ENCODE measurements around the gene BTBD2.

DNA sequence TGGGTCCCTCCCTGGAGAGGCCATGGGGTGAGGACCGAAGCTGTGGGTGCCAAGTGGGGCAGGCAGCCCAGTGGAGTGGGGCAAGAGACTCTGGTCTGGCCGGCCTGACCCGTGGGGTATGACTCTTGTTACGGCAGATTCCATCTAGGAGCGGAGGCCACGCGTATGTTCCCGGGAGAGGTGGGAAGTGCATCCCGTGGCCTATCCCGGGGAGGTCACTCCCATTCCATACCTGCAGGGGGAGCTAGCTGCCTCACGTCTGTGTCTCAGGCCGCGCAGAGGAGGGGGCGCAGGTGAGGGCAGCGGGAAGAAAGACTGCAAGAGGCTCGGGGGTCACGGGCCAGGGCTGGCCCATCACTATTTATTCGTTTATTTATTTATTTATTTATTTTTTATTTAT lies 69.6 kb downstream of the BTBD2 start:
- TF ChIP-seq, protein P1, sequence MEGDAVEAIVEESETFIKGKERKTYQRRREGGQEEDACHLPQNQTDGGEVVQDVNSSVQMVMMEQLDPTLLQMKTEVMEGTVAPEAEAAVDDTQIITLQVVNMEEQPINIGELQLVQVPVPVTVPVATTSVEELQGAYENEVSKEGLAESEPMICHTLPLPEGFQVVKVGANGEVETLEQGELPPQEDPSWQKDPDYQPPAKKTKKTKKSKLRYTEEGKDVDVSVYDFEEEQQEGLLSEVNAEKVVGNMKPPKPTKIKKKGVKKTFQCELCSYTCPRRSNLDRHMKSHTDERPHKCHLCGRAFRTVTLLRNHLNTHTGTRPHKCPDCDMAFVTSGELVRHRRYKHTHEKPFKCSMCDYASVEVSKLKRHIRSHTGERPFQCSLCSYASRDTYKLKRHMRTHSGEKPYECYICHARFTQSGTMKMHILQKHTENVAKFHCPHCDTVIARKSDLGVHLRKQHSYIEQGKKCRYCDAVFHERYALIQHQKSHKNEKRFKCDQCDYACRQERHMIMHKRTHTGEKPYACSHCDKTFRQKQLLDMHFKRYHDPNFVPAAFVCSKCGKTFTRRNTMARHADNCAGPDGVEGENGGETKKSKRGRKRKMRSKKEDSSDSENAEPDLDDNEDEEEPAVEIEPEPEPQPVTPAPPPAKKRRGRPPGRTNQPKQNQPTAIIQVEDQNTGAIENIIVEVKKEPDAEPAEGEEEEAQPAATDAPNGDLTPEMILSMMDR (conservative IDR thresholded peaks at IDR 0.05), result peak; percentile 57
- no peak for TF ChIP-seq EZH2 (IDR thresholded peaks at IDR 0.05; ENCODE audit: low read depth)
